Measurements from ENCODE around the gene ZNRF2.
"Not testable (repeated sequence)": the region's sequence is repeated elsewhere in the genome, so short reads cannot be mapped to it uniquely, and the experiment has no call there.

ZNRF2 gene

GRCh38 chr7:30365621-30366020, 81.2 kb downstream of the ZNRF2 start:
- peak; percentile 57 for DNase-seq

GRCh38 chr7:30366606-30367005, 82.2 kb downstream of the ZNRF2 start:
- DNase-seq, result no peak

- DNase-seq, result no peak
These were observed 83.2 kb downstream of the ZNRF2 start for GRCh38 chr7:30367561-30367960.

- DNase-seq, result no peak
These were observed 85.5 kb downstream of the ZNRF2 start for GRCh38 chr7:30369879-30370278.

GRCh38 chr7:30371321-30371720, 86.9 kb downstream of the ZNRF2 start:
- DNase-seq, result no peak

DNA sequence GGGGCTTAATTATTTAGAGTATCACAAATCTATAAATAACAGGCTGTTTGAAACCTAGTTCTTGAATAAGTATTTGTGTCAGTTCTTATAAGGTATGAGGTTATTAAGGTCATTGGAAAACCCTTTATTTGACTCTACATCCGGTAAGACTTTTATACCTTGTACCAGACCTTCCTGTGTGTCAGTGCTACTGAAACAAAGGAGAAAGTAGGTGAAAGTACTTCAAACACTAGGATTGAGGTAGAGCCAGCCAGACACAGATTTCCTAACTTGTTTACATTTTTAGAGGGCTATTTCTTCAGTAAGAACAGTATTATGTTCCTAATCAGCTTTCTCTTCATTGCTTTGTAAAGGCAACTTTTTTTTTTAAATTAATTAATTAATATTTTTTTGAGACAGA, 93.9 kb downstream of the ZNRF2 start:
- DNase-seq, result no peak

DNA sequence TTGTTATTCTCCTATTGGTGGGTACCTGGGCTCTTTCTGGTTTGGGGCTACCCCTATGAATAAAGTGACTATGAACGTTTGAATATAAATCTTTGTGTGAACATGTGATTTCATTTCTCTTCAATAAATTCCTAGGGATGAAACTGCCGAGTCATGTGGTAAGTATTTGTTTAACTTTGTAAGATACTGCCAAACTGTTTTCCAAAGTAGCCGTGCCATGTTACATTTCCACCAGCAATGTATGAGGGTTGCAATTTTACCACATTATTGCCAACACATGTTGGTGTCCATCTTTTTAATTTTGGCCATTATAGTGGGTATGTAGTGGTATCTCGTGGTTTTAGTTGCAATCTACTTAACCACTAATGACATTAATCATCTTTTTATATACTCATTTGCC, 94.7 kb downstream of the ZNRF2 start:
- peak; percentile 39 for DNase-seq

GRCh38 chr7:30379741-30380140, 95.3 kb downstream of the ZNRF2 start:
- no peak for DNase-seq

DNA sequence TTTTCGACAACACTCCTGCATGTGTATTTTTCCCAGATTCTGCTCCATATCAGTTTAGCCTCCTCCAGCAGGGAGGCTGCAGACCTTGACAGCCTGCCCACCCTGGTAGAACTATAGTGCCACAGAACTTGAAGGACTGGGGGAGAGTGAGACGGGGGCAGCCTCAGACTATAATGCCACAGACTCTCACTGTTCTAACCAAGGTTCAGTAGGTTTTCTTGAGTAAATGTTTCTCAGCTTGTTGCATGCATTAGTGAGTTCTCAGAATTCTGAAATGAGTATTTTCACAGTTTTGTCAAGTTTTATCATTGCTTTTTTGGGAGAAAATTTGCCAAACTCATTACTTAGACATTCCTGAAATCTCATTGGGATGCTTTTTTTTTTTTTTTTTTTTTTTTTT, 95.9 kb downstream of the ZNRF2 start:
- DNase-seq, result no peak

DNA sequence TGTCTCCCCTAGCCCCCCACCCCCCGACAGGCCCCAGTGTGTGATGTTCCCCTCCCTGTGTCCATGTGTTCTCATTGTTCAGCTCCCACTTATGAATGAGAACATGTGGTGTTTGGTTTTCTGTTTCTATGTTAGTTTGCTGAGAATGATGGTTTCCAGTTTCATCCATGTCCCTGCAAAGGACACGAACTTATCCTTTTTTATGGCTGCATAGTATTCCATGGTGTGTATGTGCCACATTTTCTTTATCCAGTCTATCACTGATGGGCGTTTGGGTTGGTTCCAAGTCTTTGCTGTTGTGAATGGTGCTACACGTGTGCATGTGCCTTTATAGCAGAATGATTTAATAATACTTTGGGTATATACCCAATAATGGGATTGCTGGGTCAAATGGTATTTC, 96.4 kb downstream of the ZNRF2 start:
- DNase-seq, result not testable (repeated sequence)

DNA sequence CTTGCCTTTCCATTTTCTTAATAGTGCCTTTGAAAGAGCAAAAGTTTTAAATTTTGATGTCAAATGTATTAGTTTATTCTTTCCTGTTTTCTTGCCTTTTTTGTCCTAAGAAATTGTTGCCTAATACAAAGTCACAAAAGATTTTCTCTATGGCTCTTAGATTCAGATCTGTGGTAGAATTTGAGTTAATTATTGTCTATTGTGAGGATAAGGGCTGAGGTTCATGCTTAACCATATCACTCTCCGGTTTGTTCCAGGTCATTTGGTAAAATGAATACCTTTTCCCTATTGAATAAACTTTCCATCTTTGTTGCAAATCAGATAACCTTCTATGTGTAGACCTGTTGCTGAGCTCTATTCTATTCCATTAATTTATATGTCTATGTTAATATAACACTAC, 98.2 kb downstream of the ZNRF2 start:
- no peak for DNase-seq

- no peak for DNase-seq
These were observed 105.4 kb downstream of the ZNRF2 start for GRCh38 chr7:30389791-30390190.

- DNase-seq, result no peak
These were observed 106.6 kb downstream of the ZNRF2 start for GRCh38 chr7:30390736-30391636.

DNA sequence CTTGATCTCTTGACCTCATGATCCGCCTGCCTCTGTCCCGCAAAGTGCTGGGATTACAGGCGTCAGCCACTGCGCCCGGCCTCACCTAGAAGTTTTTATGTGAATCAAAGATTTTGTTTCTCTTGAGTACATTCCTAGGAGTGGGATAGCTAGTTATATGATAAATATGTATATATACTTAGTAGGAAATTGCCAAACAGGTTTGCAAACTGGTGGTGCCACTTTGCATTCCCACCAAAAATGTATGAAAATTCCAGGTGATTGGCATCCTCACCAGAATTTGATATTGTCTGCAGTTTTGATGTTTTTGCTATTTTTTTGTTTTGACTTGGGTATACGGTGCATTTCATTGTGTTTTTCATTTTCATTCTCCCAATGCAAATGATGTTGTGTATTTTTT, 107.4 kb downstream of the ZNRF2 start:
- no peak for DNase-seq

DNA sequence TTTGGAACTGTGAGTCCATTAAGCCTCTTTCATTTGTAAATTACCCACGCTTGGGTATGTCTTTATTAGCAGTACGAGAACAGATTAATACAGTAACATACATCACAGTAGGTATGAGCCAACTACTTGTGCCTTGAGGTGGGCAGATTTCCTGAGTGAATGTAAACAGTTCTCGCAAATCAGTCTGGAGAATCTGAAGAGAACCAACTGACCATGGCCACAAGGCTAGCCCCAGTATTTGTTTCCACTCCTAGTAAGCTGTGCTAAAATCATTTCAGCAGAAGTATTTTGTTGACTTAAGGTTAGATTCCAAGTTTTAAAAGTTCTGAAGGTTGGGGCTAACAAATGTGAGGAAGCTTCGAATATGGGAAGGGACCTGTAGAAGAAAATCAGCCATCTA, 111.3 kb downstream of the ZNRF2 start:
- DNase-seq, result no peak

DNA sequence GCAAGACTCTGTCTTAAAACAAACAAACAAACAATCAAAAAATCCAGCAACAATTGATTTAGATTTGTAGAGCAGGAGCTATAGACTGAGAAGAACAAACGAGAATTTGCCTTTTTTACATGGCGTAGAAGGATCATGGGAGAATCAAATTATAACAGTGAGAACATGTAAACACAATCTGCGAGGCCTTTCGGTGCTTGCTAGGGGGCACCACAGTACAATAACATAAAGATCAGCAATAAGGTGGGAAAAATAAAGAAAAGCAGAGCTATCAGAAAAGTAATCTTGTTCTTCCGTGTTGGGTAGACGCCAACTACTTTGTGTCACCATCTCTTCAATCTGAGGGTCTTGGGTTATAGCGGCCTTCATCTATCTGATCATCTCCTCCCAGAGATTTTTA, 112.0 kb downstream of the ZNRF2 start:
- DNase-seq, result peak; percentile 10

GRCh38 chr7:30403477-30403876, 119.1 kb downstream of the ZNRF2 start:
- no peak for DNase-seq

DNA sequence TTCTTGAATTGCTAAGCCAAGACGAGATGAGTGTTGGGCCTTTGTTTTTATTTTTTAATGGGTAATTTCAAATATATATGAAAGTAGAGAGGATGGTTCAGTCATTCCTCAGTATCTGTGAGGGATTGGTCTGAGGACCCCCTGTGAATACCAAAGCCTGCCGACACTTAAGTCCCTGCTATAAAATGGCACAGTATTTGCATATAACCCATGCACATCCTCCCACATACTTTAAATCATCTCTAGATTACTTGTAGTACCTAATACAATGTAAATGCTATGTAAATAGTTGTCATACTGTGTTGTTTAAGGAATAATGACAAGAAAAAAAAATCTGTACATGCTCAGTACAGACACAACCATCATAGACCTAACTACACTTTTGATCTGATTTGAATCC, 120.8 kb downstream of the ZNRF2 start:
- DNase-seq, result no peak

DNA sequence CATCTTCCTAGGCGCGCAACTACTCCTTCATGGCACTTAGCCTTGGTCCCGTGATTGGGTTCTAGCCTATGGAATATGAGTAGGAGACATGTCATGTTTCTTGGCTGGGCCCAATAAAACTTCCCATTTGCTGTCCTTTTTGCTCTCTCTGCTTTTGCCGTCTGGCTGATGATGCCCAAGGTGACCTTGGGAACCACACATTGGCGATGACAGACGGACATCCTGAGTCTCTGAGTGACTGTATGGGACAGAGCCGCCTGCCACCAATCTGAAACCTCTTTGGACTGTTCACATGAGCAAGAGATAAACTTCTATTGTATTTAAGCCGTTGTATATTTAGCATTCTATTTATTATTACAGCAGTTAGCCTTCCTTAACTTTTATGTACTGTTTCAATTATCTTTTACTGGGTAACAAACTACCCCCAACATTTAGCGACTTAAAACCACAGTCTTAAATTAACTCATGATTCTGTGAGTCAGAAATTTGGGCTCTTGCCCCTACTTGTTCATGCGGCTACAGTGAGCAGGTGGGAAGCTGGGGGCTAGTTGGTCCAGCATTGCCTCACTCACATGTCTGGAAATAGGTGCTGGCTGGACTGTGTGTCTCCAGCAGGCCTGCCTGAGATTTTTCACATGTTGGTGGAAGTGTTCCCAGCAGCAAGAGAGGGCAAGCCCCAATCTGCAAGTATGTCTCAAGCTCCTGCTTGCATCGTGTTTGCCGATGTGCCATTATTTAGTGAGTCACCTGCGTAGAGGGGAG, 122.4 kb downstream of the ZNRF2 start:
- peak; percentile 42 for DNase-seq

DNA sequence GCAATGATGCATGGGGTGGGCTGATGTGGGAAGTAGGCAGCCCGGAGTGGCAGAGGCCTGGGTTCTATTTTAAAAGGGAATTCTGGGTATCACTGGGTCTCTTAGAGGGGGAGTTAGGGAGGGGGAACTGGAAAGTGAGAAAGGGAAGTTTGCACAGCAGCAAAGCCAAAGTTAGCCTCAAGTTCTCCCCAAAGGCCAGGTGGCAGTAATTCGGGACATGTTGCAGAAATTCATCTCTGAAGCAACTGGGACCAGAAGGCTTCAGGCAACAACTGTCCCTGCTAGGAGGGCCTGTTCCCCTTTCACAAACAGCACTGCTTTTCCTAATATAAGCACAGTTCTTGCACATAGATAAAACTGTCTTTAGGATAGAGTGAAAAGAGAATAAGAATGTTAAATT, 126.8 kb downstream of the ZNRF2 start:
- no peak for DNase-seq

GRCh38 chr7:30411897-30412296, 127.5 kb downstream of the ZNRF2 start:
- no peak for DNase-seq

DNA sequence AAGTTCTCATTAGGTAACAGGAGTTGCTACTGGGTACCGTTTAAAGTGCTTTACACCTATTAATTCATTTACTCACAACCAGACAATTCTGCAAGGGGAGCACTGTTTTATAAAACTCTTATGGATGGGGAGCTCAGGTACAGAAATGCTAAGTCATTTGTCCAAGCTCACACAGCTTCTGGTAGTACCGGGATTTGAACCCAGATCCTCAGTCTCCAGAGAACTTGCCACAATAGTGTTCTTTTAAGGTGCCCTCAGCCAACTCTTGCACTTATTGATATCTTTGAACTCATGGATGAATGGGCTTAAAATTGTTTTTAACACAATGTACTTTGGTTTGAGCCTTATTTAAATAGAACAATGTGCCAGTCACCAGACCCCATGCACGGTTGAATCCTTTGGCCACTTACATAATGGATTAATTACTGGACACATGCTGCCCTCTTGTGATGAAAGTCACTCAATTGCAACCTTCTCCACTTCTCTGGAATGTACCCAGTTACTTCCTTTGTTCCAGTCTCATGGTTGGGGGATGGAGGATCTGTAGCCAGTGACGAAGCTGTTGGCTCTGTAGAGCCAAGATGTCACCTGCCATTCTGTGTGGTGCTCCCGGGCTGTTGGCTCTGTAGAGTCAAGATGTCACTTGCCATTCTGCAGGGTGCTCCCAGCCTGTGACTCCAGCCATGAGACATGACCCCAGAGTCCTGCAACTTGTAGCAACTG, 128.5 kb downstream of the ZNRF2 start:
- DNase-seq, result peak; percentile 77

GRCh38 chr7:30413864-30414263, 129.5 kb downstream of the ZNRF2 start:
- DNase-seq, result no peak
